Purkinje cell (primary cell): ENCODE data around the gene FASTKD1. TPM values are rescaled to one million over a fixed set of nuclear protein-coding genes. Genes with fewer than 3 reads are reported as not detected.

Experiments used
- polyA plus RNA-seq: library from polyadenylated mRNA; unstranded; fragments of >200 nt; fragmentation: Nextera tagmentation; gene quantifications from 2 replicates; pipeline ENCODE4 v1.2.1, GENCODE V29; 2014

Gene FASTKD1
- 25.0 and 51.9 TPM in 2 replicates for polyA plus RNA-seq

DNA sequence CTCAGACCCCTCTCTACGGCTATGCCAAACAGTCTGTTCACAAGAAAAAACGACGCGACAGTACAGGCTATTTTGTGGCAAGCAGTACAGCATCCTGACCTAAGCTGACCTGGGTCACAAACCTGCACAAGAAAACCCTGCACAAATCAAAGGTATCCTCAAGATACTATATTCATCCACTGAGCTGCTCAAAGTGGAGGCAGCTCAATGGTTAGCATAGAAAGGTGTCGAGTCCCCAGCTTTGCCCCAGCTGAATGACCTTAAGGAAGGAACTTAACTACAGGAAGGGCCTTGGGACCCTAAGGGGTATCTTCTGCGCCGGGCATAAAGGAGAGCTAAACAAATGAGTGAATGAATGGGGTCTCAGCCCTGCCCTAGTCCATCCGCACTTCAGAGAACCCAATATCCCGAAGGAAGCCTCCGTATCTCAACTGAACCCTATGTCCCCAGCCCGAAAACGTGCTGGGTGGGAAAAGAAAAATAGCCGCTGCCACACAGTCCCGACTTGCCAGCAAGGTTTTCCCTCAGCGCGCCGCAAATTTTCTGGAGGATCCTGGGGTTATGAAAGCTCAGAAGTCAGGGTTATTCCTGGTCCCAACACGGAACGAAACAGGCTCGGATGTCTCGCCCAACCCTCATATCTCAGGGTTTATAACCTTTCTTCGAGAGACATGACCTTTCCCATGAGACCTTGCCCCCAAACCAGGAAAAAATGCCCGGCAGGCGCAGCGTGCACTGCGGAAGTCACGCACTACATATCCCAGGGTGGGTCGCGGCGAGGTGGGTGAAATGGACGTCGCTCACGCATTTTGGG, at the start of gene FASTKD1:
Gene FASTKD1 (minus strand): TSS at position 706 of the 814 bp plus-strand sequence. CDS start 1,836 bp downstream, outside the sequence.

DNA sequence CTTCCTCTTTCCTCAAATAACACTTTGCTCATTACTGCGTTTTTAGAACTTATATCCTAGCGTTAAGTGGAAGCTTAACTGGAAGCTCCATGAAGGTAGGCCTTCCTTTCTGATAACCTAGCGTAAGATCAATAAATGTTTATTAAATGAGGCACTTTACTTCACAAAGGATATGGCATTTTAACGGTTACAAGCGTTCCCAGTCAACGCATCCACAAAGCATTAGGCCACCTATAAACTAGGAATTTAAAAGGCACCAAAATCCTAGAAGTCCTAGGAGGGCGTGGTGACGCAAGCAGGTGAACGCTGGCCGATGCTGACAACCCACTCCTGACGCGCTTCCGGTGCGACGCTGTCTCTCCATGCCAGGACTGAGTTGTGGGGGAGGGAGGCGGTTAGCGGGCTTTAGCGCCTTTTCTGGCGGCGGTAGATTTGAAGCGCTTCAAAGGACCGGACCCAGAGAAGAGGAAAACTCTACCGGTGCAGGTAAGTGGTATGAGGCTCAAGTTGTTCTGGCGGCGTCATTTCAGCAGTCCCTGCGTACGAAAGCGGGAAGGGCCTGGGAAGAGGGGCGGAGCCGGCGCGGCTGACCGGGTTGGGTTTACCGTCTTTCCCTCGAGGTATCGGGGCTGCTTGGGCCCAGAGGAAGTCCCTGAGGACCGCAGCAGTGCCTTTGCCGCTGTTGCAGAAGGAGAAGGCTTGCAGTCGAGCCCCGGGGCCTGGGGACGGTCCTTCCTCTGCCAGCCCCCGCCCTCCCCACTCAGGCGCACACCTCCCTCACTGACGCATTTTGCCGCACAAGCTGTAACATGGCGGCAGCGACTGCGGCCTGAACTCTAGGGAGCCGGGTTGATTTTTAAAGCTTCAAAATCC, 10.6 kb upstream of the FASTKD1 start, which contains the start of gene PPIG:
Gene PPIG (plus strand): TSS at position 347 of the 873 bp plus-strand sequence. CDS start 19,691 bp downstream, outside the sequence.

GRCh38 chr2:169509298-169509885, 64.3 kb downstream of the FASTKD1 start, which contains the start of gene KLHL41:
TSS of gene KLHL41 (plus strand) at chr2:169509702. CDS start at chr2:169509779, 77 bp downstream.

Other genes with a start within 250 kb of the FASTKD1 start
- gene LRP2, start 211.3 kb downstream of the FASTKD1 start, polyA plus RNA-seq = 0.03 TPM in 2 replicates
- 14.8 and 23.0 TPM in 2 replicates for gene BBS5, start 94.4 kb downstream of the FASTKD1 start, polyA plus RNA-seq
- gene KLHL41, start 64.2 kb downstream of the FASTKD1 start, polyA plus RNA-seq = 0.36 and 2.1 TPM in 2 replicates
- 173 and 191 TPM in 2 replicates for gene PPIG, start 10.5 kb upstream of the FASTKD1 start, polyA plus RNA-seq
- 5.2 and 5.5 TPM in 2 replicates for gene CFAP210, start 120.5 kb upstream of the FASTKD1 start, polyA plus RNA-seq
- 6.2 and 8.4 TPM in 2 replicates for gene PHOSPHO2, start 120.6 kb upstream of the FASTKD1 start, polyA plus RNA-seq
- 5.2 and 9.9 TPM in 2 replicates for gene KLHL23, start 160.0 kb upstream of the FASTKD1 start, polyA plus RNA-seq
- 294 and 379 TPM in 2 replicates for gene SSB, start 225.0 kb upstream of the FASTKD1 start, polyA plus RNA-seq